K562 (cell line): ENCODE results near the gene SRCAP. TPM values are rescaled to one million over a fixed set of nuclear protein-coding genes. Genes with fewer than 3 reads are reported as not detected.

ENCODE experiments used
- ATAC-seq: fragments of 200-7000 bp; cut with Tn5 transposase; 3 replicates; pipeline ENCODE4 v1.9.1; 2020; ENCODE audit warnings: moderate library complexity
- BruUV-seq: library from RNA; stranded (reverse); fragments of 400-500 nt; replicated peaks from 2 replicates; lab custom pipeline; 2021; lab: Mats Ljungman, UMichigan
- CTCF ChIA-PET: fragments of 300-600 bp; formaldehyde crosslinking; extraction: SDS; loops from one replicate; lab custom pipeline; 2021; ENCODE audit warnings: low intra/inter-chr PET ratio; lab: Yijun Ruan, JAX
- POLR2A ChIA-PET: fragments of 300-600, 350-650 bp; sonication (Branson Sonifier 250); formaldehyde crosslinking; extraction: SDS; loops from one replicate; lab custom pipeline; 2021; ENCODE audit warnings: antibody characterized with exemption, inconsistent platforms; lab: Yijun Ruan, JAX
- DNase-seq, 4 experiments: peaks; one replicate each; pipeline versions ENCODE4 v3.0.0 to v3.0.0-alpha.2; 2011 to 2018; ENCODE audit warnings: low spot score in 3 of 4, mixed read lengths in 3 of 4; ENCODE audit errors: extremely low read depth in 1 of 4
- FAIRE-seq: peaks from 2 replicates; lab custom pipeline; 2011; peaks lifted over from hg19 to GRCh38; lab: Jason Lieb, UNC
- H2AFZ ChIP-seq: 2 replicates; pipeline ENCODE4 v1.6.0; 2011; ENCODE audit warnings: low read depth, low read length, control low read depth, inconsistent platforms
- H3K27ac ChIP-seq: fragments of 200-600 bp; 3 replicates; pipeline ENCODE4 v1.8.0; 2011; ENCODE audit warnings: low read depth, mild to moderate bottlenecking, control low read depth, inconsistent platforms, low read length, moderate library complexity, mixed read lengths; ENCODE audit errors: extremely low read depth
- H3K27me3 ChIP-seq, 2 experiments: fragments of 300-600 bp in 1 of 2; 2 replicates in 1 of 2; 3 replicates in 1 of 2; pipeline versions ENCODE4 v1.6.0 to v1.8.0; 2011; ENCODE audit warnings: inconsistent platforms in 2 of 2, low read length in 2 of 2, mild to moderate bottlenecking in 1 of 2, mixed read lengths in 1 of 2, moderate library complexity in 1 of 2; ENCODE audit not compliant: control insufficient read depth in 2 of 2, insufficient read depth in 2 of 2
- H3K36me3 ChIP-seq: fragments of 300-600 bp; 3 replicates; pipeline ENCODE4 v1.8.0; 2011; ENCODE audit warnings: mild to moderate bottlenecking, low read length, inconsistent platforms; ENCODE audit not compliant: control insufficient read depth, insufficient read depth
- H3K4me1 ChIP-seq, 2 experiments: fragments of 200-600 bp in 1 of 2; replicated peaks in 1 of 2; 2 replicates in 1 of 2; 3 replicates in 1 of 2; pipeline versions ENCODE4 v1.5.1 to v1.8.0; 2011; ENCODE audit warnings: inconsistent platforms in 2 of 2, low read length in 2 of 2, mild to moderate bottlenecking in 1 of 2, mixed read lengths in 1 of 2, moderate library complexity in 1 of 2; ENCODE audit not compliant: control insufficient read depth in 2 of 2, insufficient read depth in 2 of 2
- H3K4me2 ChIP-seq: 2 replicates; pipeline ENCODE4 v1.6.1; 2011; ENCODE audit warnings: low read length, control low read depth, inconsistent platforms, mixed read lengths; ENCODE audit not compliant: insufficient read depth
- H3K4me3 ChIP-seq: fragments of 200-600 bp; sonication (generic), shearing (Covaris generic); 2 replicates; pipeline ENCODE4 v1.5.1; 2016; ENCODE audit warnings: control low read depth, inconsistent platforms
- H3K79me2 ChIP-seq: fragments of 200-600 bp; 3 replicates; pipeline ENCODE4 v1.8.0; 2011; ENCODE audit warnings: low read length, inconsistent platforms; ENCODE audit not compliant: control insufficient read depth, insufficient read depth
- H3K9ac ChIP-seq, 2 experiments: 2 replicates each; pipeline versions ENCODE4 v1.6.0 to v1.6.1; 2011; ENCODE audit warnings: low read depth in 2 of 2, low read length in 2 of 2, control low read depth in 1 of 2, inconsistent platforms in 1 of 2, mild to moderate bottlenecking in 1 of 2, mixed read lengths in 1 of 2; ENCODE audit not compliant: insufficient read depth in 1 of 2
- H3K9me1 ChIP-seq: one replicate; pipeline ENCODE4 v1.6.0; 2011; ENCODE audit warnings: inconsistent platforms, mild to moderate bottlenecking, low read length, moderate library complexity; ENCODE audit not compliant: control insufficient read depth, insufficient read depth
- H3K9me3 ChIP-seq: replicated peaks from 2 replicates; pipeline ENCODE4 v1.5.1; 2011; ENCODE audit warnings: low read depth, low read length, inconsistent platforms; ENCODE audit not compliant: control insufficient read depth, insufficient read depth
- H4K20me1 ChIP-seq: replicated peaks from 2 replicates; pipeline ENCODE4 v1.6.1; 2011; ENCODE audit warnings: low read length, inconsistent platforms, mixed read lengths; ENCODE audit not compliant: control insufficient read depth, insufficient read depth
- AFF1 ChIP-seq, 2 experiments: fragments of 450-650 bp; IDR thresholded peaks; 2 replicates each; pipeline ENCODE4 v1.6.1; 2018; ENCODE audit warnings: mild to moderate bottlenecking in 2 of 2, low read depth in 1 of 2; ENCODE audit not compliant: partially characterized antibody in 2 of 2
- BRF1 ChIP-seq: IDR thresholded peaks from 3 replicates; pipeline ENCODE4 v1.6.1; 2011; ENCODE audit warnings: borderline replicate concordance, mild to moderate bottlenecking; ENCODE audit not compliant: insufficient read length; ENCODE audit errors: extremely low read depth
- FOXJ2 ChIP-seq: fragments of 200-800 bp; sonication (Bioruptor generic); IDR thresholded peaks from 2 replicates; pipeline ENCODE4 v1.6.1; 2016; ENCODE audit warnings: missing genetic modification characterization, missing compliant biosample characterization
- L3MBTL2 ChIP-seq: fragments of 450-650 bp; IDR thresholded peaks from 2 replicates; pipeline ENCODE4 v1.6.1; 2016; ENCODE audit warnings: mild to moderate bottlenecking, moderate library complexity
- MAFK ChIP-seq: IDR thresholded peaks from 2 replicates; pipeline ENCODE4 v1.6.1; 2011; ENCODE audit warnings: low read length, improper control_type of control experiment
- NR0B1 ChIP-seq: fragments of 450-650 bp; IDR thresholded peaks from one replicate; pipeline ENCODE4 v1.6.1; 2018; ENCODE audit warnings: mild to moderate bottlenecking, moderate library complexity; ENCODE audit not compliant: partially characterized antibody
- NUFIP1 ChIP-seq: fragments of 450-650 bp; IDR thresholded peaks from 2 replicates; pipeline ENCODE4 v1.6.1; 2018; ENCODE audit not compliant: partially characterized antibody
- OTX1 ChIP-seq: fragments of 450-650 bp; formaldehyde crosslinking; IDR thresholded peaks from 2 replicates; pipeline ENCODE4 v1.4.0; 2022; ENCODE audit warnings: mild to moderate bottlenecking
- PRDM10 ChIP-seq: fragments of 450-650 bp; IDR thresholded peaks from 2 replicates; pipeline ENCODE4 v1.6.1; 2018; ENCODE audit not compliant: partially characterized antibody
- ZFP30 ChIP-seq: fragments of 250-450 bp; sonication (Bioruptor Pico); IDR thresholded peaks from 2 replicates; pipeline ENCODE4 v1.8.0; 2022; ENCODE audit warnings: moderate library complexity, mild to moderate bottlenecking, inconsistent platforms, borderline replicate concordance
- ZNF124 ChIP-seq: sonication (generic); formaldehyde crosslinking; IDR thresholded peaks from 2 replicates; pipeline ENCODE4 v1.8.1; 2022; ENCODE audit warnings: missing genetic modification reagents
- ZNF551 ChIP-seq: fragments of 250-450 bp; sonication (Bioruptor Pico); IDR thresholded peaks from 2 replicates; pipeline ENCODE4 v1.5.0; 2021; ENCODE audit warnings: mild to moderate bottlenecking, moderate library complexity
- WGBS: fragments of 100-300 bp; shearing (Covaris generic); methylation state at CpG from one replicate; pipeline ENCODE4 v1.1.6; 2016; ENCODE audit warnings: low coverage, mixed read lengths; ENCODE audit not compliant: insufficient coverage; ENCODE audit errors: missing lambda C conversion rate; 5-methylcytosine and 5-hydroxymethylcytosine counted together
- in situ Hi-C: fragments of 300-500 bp; cut with MboI; formaldehyde crosslinking; loops from 4 replicates; pipeline ENCODE4 v1.15.0; 2018; ENCODE audit warnings: inconsistent platforms, mixed read lengths
- intact Hi-C: fragments of 100-400 bp; cut with micrococcal nuclease; formaldehyde crosslinking; loops from 2 replicates; pipeline ENCODE4 v1.14.2; 2022
- polyA plus RNA-seq, 8 experiments: library from polyadenylated mRNA; depleted of rRNA in 4 of 8; stranded (reverse) in 5 of 8; unstranded in 3 of 8; fragments of >200 nt; fragmentation: Nextera tagmentation in 2 of 8; fragmentation: Illumina TruSeq in 1 of 8; extraction: Ambion mirVana in 2 of 8; extraction: Trizol in 1 of 8; gene quantifications; 2 replicates each; pipeline versions ENCODE4 v1.2.1 to v1.2.3, GENCODE V29; 2011 to 2014; ENCODE audit warnings: inconsistent platforms in 1 of 8, missing spikeins in 1 of 8
- total RNA-seq, 7 experiments: library from RNA; depleted of rRNA in 6 of 7; stranded (reverse); fragments of >200 nt in 6 of 7; fragmentation: Illumina TruSeq in 2 of 7; extraction: Trizol in 2 of 7; gene quantifications; 2 replicates each; pipeline versions ENCODE4 v1.2.1 to v1.2.3, GENCODE V29; 2011 to 2021; ENCODE audit warnings: low replicate concordance in 1 of 7

SRCAP gene
- total and polyA plus RNA-seq, 9 of the 15 experiments (the other 6 are each of a cell fraction or from before 2014, with no cell fraction given): 0.21 to 62.6 (median 5.8) TPM

- peaks cover 96% of the 10 kb centered on the region for H3K36me3 ChIP-seq
- no peak for FAIRE-seq
- no peak for ATAC-seq
- no peak for TF ChIP-seq NUFIP1
- no peak for TF ChIP-seq AFF1 (IDR thresholded peaks at IDR 0.05; ENCODE audit: low read depth in 1 of 2, partially characterized antibody in 2 of 2)
- no peak for TF ChIP-seq BRF1
- TF ChIP-seq L3MBTL2: no peak
- TF ChIP-seq ZNF551 (CRISPR knock-in tag): no peak
- no peak for TF ChIP-seq ZNF124 (CRISPR knock-in tag)
- TF ChIP-seq OTX1: no peak
- TF ChIP-seq ZFP30 (CRISPR knock-in tag): no peak
- TF ChIP-seq NR0B1: no peak
- no peak for TF ChIP-seq FOXJ2
- no peak for TF ChIP-seq MAFK
- no peak for TF ChIP-seq PRDM10
Measured at GRCh38 chr16:30711712-30712111, 12.7 kb downstream of the SRCAP start.

More at GRCh38 chr16:30711712-30712111, 12.7 kb downstream of the SRCAP start:
- Histone ChIP-seq H2AFZ (no peak overlapping the region), H3K27ac (no peak overlapping the region), H3K9ac (no peak overlapping the region), H4K20me1 (no peaks in the 10 kb centered on the region), H3K79me2 (peaks cover 13% of the 10 kb centered on the region), H3K9me3 (no peaks in the 10 kb centered on the region), H3K4me1 (no peaks in the 10 kb centered on the region), H3K27me3 (no peaks in the 10 kb centered on the region), H3K4me2 (no peak overlapping the region), H3K9me1 (no peaks in the 10 kb centered on the region), H3K4me3 (no peak overlapping the region)
- in situ Hi-C loops (no loop called here), intact Hi-C loops (loop anchor here (10.0 kb wide), 1 partner anchor 63 kb away; no protein-coding TSS in a partner anchor)
- TSS peak; percentile 41 for BruUV-seq
- CTCF ChIA-PET: no interaction called here
- DNase-seq: peak in 1 of 4 experiments; percentile 13
- 88% methylated on average over 1 of the region's 1 CpG for WGBS
- POLR2A ChIA-PET: interaction anchor here (0.6 to 2.5 kb wide), 9 partner anchors 9 to 647 kb away, joined by 3 to 10 read pairs (median 4); no protein-coding TSS in a partner anchor
